ENCODE results near the gene GSTM5. TPM values are rescaled to one million over a fixed set of nuclear protein-coding genes. Genes with fewer than 3 reads are reported as not detected.
"Not testable (repeated sequence)": the region's sequence is repeated elsewhere in the genome, so short reads cannot be mapped to it uniquely, and the experiment has no call there.

The GSTM5 gene
- polyA plus RNA-seq, 3 donors = 0.84 to 62.9 (median 5.8) TPM

DNA sequence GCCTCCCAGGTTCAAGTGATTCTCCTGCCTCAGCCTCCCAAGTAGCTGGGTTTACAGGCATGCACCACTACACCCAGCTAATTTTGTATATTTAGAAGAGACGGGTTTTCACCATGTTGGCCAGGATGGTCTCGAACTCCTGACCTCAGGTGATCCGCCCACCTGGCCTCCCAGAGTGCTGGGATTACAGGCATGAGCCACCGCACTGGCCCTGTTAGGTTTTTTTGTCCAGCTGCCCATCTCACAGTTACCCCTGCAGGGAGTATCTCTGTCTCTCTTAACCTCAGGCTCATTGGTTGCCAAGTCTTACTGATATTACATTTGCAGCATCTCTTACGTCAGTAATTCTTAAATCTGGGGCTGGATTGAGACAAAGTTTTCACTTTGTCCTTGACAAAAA is 44.3 kb downstream of the GSTM5 start:
- 85 to 94% (median 88%) methylated on average over 5 of the region's 5 CpGs for WGBS, 3 donors
- not testable (repeated sequence) for H3K27ac ChIP-seq (ENCODE audit: low read depth, low read length)

GRCh38 chr1:109756848-109757521 is 44.9 kb downstream of the GSTM5 start:
- WGBS, 3 donors = 81 to 90% (median 89%) methylated on average over 7 of the region's 7 CpGs
- no peak overlapping the region for H3K27ac ChIP-seq (ENCODE audit: low read depth, low read length)

DNA sequence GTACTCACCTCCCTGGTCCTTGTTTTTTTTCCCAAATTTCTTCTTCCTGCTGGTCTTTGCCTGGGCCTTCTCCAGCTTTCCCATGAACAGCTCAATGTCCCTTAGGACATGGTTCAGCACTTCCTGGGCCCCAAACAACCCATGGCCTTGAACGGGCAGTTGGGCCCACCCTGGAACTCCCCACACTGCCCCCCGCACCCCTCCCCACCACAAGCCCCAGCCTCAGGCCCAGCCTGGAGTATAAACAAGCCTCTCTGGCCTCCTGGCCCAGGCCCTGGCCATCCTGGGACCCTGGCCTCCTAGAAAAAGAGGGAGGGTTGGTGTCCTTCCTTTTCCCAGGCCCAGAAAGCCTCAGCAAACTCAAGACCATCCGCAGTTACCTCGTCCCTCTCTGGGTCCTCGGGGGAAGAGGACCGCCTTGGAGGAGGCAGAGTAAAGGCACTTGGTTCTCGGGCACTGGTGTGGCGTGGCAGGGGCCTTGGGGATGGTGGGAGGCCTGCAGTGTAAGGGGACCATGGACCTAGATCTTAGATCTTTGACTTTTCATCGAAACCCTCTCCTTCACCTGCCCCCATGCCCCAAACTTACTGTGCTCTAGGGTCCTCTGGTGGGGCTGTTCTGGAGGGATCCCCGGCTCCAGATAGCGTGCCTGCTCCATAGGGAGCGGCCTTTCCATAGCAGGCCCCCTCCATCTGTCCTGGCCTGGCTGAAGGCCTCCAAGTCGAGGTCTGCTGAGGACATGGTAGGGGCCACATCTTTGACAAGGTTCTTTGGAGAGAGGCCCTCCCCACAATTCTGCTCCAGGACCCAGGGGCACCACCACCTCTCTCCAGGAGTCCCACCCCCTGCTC is 46.1 kb downstream of the GSTM5 start:
- WGBS, 3 donors = 90 to 96% (median 95%) methylated on average over 13 of the region's 13 CpGs
- no peak overlapping the region for H3K27ac ChIP-seq (ENCODE audit: low read depth, low read length)

- H3K27ac ChIP-seq (ENCODE audit: low read depth, low read length) = no peak overlapping the region
- WGBS, 3 donors = 84 to 93% (median 89%) methylated on average over 11 of the region's 11 CpGs
Observed at GRCh38 chr1:109759513-109760334, 47.7 kb downstream of the GSTM5 start.

GRCh38 chr1:109760581-109761226 is 48.7 kb downstream of the GSTM5 start:
- no peak overlapping the region for H3K27ac ChIP-seq (ENCODE audit: low read depth, low read length)
- WGBS, 3 donors = 90 to 96% (median 93%) methylated on average over 7 of the region's 7 CpGs

DNA sequence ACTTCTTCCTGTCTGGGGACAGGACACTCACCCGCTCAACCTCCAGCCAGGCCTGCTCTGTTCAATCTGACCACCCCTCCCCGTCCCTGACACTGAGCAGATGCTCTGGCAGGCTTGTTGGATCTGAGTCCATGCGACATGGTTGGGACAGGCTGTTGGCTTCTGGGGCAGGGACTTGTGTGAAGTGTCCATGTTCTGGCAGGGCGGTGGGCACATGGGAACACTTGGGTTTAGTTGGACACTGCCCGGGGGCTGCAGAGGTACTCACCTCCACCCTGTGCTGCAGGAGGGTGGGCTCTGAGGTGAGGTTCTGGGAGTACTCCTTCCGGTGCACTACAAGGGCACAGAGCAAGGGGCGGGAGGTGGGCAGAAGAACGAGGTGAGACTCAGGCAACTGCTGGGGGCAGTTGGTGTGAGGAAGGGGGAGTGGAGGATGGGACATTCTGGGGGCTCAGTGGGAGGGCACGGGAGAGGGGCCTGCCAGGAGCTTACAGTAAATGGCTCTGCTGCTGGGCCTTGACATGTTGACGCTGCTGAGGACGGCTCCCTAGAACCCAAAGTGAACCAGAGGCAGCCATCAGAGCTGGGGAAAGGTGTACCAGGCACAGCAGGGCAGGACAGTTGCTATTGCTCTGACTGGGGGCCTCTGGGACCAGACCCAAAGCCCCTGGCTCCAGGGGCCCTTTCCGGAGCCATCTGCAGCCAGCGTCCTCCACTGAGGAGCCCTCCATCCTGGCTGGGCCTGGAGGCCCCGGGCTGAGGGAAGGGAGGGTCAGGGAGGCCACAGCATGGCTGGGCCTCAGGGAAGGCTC is 49.4 kb downstream of the GSTM5 start:
- no peak overlapping the region for H3K27ac ChIP-seq (ENCODE audit: low read depth, low read length)
- WGBS, 3 donors = 81 to 88% (median 82%) methylated on average over 13 to 14 of the region's 14 CpGs

DNA sequence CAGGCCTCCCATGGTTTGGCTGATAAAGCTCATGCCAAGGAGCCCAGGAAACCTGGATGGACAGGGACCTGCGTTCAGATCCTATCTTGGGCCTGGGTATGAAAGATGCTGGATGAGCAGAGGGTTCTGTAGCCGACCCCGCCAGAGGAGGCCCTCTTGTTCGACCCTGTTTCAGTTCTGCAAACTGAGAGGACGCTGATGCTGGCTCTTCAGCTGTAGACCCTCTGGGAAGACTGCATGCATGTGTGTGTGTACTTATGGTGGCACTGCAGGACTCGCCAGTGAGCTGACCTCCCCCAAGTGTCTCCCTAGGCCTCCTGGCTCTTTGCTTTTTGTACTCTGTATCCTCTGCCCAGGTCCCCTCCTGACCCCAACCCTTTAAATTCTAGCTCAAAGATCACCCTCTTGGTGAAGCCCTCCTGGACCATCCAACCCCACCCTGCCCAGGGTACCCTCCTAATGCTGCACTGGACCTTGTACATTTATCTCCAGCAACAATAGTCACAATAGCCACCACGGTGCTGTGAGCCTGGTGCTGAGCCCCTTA is 50.1 kb downstream of the GSTM5 start:
- WGBS, 3 donors = 86 to 93% (median 88%) methylated on average over 7 of the region's 7 CpGs

GRCh38 chr1:109762821-109763645 is 51.0 kb downstream of the GSTM5 start:
- WGBS, 3 donors = 65 to 81% (median 74%) methylated on average over 11 of the region's 11 CpGs
- no peak overlapping the region for H3K27ac ChIP-seq (ENCODE audit: low read depth, low read length)

More for the DNA sequence above, 50.1 kb downstream of the GSTM5 start:
- no peak overlapping the region for H3K27ac ChIP-seq (ENCODE audit: low read depth, low read length)

DNA sequence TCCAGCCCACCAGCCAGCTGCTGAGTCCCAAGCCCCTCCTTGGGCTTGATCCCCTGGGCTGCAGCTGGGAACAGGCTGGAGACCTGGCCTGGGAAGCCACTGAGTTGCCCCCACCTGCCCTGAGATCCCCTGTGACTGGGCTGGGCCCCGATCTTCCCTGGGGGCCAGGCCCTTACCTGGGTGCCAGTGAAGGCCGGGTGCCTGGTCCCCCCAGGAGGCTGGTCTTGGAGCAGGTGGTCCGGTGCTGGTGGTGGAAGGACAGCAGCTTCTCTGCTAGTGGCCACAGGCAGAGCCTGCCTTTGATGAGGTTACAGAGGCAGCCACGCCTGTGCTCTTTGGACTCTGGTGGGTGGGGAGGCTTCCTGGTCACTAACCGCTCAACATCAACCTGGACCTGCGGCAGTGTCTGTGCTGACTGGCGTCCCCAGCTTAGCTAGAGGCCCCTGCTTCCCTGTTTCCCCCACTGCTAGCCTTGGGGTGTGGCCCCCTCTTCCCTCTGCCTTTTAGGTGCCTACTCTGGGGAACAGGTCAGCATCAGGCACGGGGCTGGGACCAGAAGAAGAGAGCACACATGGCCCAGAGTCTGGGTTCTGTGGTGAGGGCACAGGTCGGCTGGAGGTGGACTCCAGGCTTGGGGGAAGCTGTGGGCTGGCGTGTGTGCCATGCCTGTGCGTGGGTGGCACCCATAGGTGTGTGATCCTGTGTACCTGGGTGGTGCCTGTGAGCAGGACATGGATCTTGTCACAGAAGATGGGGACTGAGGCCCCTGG is 51.8 kb downstream of the GSTM5 start, which contains the start of gene EPS8L3:
TSS of gene EPS8L3 (minus strand) at position 278 of the 770 bp plus-strand sequence. CDS start 2,174 bp downstream, outside the sequence.
- H3K27ac ChIP-seq (ENCODE audit: low read depth, low read length) = no peak within 1 kb of the TSS
- 81 to 92% (median 82%) methylated on average over 11 of the region's 11 CpGs for WGBS, 3 donors

DNA sequence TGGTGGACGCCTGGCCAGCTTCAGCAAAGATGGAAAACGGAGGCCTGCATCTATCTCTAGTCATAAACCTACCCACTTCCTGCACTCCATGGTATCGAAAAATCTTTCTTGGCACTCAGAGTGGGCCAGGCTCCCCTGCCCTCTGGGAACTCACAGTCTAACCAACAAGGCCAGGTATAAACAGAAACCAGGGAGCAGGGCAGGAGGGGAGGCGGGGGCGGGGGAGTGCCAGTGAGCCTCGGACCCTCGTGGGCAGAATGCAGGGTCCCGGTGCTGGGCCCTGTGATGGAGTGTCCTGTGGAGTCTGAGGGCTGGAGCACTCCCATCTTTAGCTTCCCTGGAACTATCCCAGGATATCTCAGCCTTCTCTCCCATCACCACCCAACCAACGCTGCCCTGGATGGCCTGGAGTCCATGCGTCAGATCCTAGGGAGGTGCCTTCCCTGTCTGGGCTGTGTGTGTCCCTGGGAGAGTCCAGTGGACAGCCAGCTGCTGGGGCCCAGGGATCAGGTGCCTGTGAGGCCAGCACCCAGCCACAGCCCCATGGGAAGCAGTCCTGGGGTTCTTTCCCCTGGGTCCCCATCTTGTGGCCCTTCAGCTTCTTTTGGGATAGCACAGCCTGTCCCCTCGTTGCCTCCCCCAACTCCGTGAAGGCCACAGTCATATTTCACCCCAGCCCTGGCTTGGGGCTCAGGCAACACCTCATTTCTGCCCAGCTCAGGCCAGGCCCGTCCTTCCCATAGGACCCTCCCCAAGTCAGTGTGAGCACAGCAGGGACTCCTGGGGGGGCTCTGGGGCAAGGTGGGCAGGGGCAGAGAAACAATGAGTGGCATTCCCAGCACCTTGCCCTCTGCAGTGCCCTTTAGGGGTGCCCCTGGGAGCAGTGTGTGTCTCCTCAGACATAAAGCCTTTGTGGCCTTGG is 52.8 kb downstream of the GSTM5 start:
- WGBS, 3 donors = 88 to 93% (median 91%) methylated on average over 13 of the region's 13 CpGs

DNA sequence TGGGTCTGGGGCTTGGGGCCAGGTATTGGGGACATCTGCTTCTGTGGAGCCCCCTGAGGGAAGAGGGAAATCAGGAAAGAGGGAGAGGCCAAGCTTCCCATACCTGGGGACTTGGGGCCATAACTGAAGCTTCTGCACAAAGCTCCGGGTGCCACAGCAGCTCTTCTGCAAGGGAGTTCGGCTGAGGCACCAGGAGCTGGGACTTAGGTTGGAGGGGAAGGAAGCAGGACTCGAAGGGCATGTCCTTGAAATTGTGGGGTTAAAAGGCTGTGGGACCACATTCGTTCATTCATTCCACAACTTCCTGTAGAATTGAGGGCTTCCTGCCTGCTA is 53.4 kb downstream of the GSTM5 start:
- WGBS, 3 donors = 60 to 86% (median 60%) methylated on average over 4 of the region's 4 CpGs
- no peak overlapping the region for H3K27ac ChIP-seq (ENCODE audit: low read depth, low read length)

More for the DNA sequence above, 52.8 kb downstream of the GSTM5 start:
- H3K27ac ChIP-seq (ENCODE audit: low read depth, low read length) = no peak overlapping the region

GRCh38 chr1:109765896-109766615 is 54.0 kb downstream of the GSTM5 start:
- WGBS, 3 donors = 75 to 88% (median 76%) methylated on average over 13 of the region's 13 CpGs

DNA sequence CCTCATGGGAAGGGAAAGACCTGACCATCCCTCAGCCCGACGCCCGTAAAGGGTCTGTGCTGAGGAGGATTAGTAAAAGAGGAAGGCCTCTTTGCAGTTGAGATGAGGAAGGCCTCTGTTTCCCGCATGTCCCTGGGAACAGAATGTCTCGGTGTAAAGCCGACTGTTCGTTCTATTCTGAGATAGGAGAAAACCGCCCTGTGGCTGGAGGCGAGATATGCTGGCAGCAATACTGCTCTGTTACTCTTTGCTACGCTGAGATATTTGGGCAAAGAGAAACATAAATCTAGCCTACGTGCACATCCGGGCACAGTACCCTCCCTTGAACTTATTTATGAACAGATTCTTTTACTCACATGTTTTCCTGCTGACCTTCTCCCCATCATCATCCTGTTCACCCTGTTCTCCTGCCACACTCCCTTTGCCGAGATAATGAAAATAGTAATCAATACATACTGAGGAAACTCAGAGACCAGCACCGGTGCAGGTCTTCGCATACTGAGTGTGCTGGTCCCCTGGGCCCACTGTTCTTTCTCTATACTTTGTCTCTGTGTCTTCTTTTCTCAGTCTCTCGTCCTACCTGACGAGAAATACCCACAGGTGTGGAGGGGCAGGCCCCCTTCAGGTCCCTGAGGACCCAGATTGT is 55.1 kb downstream of the GSTM5 start:
- WGBS, 3 donors = 58 to 70% (median 69%) methylated on average over 17 of the region's 17 CpGs

More at GRCh38 chr1:109765896-109766615, 54.0 kb downstream of the GSTM5 start:
- no peak overlapping the region for H3K27ac ChIP-seq (ENCODE audit: low read depth, low read length)

More for the DNA sequence above, 55.1 kb downstream of the GSTM5 start:
- H3K27ac ChIP-seq (ENCODE audit: low read depth, low read length) = not testable (repeated sequence)
